ENCODE measurements around the gene HSDL1.

Gene HSDL1

GRCh38 chr16:84184775-84185174 lies 39.8 kb upstream of the HSDL1 start:
- no peak for TF ChIP-seq CTCF (IDR thresholded peaks at IDR 0.05; ENCODE audit: insufficient read depth, missing control alignments)
- no peak for FAIRE-seq

DNA sequence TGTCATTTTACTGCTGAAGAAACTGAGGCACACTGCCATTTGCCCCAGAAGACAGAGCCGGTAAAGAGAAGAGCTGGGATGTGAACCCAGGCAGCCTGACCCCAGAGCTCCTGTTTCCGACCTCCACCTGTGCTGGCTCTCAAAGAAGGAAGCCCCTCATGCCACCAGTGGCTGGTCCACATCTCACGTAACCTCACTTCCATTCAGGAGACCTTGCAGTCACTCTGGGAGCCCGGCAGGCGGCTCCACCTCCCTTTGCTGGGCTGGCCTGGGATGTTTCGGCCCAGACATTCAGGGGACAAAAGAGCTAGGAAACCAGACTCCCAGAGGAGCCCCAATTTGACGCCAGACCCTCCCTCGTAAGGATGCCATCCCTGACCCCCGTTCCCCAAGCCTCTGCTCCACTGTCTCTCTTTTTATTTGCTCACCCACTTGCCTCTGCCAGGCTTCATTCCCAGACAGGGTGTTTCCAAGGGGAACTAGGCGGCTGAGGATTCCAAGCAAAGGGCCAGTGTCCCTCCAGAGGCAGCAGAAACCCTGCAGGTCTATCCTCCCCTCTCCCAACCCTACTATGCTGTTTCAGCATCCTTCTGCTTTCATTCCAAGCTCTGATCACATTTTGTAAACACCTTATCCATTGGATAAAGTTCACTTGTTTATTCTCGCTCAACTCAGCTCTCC lies 39.1 kb upstream of the HSDL1 start:
- no peak for DNase-seq (ENCODE audit: insufficient read length, low spot score)
- FAIRE-seq: no peak
- TF ChIP-seq CTCF (IDR thresholded peaks at IDR 0.05; ENCODE audit: insufficient read depth, missing control alignments): no peak

More at GRCh38 chr16:84184775-84185174, 39.8 kb upstream of the HSDL1 start:
- no peak for DNase-seq (ENCODE audit: insufficient read length, low spot score)

DNA sequence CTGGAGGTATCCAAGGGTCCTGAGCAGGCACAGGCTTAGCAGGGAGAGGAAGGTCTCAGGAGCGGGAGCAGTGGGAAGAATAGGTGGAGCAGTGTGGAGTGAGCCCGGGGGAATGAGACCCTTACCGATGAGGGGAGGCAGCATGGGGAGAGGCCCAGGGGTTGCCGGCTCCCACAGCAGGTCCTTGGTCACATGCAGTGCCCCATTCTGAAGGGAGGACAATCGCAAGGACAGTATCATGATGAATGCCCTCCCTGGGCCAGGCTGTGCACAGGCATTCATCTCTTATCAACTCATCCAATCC lies 38.5 kb upstream of the HSDL1 start:
- no peak for TF ChIP-seq CTCF (IDR thresholded peaks at IDR 0.05; ENCODE audit: insufficient read depth, missing control alignments)
- DNase-seq (ENCODE audit: insufficient read length, low spot score): no peak
- FAIRE-seq: no peak

GRCh38 chr16:84182680-84183571 lies 37.9 kb upstream of the HSDL1 start:
- FAIRE-seq: no peak
- TF ChIP-seq CTCF (IDR thresholded peaks at IDR 0.05; ENCODE audit: insufficient read depth, missing control alignments): no peak

DNA sequence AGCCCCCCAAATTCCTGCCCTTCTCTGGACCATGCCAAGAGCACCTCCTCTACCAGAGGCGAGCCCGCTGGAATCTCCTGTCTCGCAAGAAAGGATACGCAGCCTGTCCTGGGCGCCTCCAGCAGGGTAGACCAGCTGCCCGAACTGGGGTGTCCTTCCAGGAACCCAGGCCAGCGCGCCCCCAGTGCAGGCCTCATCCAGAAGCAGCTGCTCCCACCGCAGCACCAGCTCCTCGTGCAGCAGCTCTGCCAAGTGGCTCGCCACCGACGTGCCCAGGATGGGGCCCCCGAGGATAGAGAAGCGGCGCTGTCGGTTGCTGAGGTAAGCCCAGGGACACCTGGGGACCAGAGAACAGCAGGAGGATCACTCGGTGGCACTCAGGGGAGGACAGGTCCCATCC lies 37.1 kb upstream of the HSDL1 start:
- DNase-seq (ENCODE audit: insufficient read length, low spot score) (no peak), FAIRE-seq (no peak)
- no peak for TF ChIP-seq CTCF (IDR thresholded peaks at IDR 0.05; ENCODE audit: insufficient read depth, missing control alignments)

More at GRCh38 chr16:84182680-84183571, 37.9 kb upstream of the HSDL1 start:
- DNase-seq (ENCODE audit: insufficient read length, low spot score): no peak

DNA sequence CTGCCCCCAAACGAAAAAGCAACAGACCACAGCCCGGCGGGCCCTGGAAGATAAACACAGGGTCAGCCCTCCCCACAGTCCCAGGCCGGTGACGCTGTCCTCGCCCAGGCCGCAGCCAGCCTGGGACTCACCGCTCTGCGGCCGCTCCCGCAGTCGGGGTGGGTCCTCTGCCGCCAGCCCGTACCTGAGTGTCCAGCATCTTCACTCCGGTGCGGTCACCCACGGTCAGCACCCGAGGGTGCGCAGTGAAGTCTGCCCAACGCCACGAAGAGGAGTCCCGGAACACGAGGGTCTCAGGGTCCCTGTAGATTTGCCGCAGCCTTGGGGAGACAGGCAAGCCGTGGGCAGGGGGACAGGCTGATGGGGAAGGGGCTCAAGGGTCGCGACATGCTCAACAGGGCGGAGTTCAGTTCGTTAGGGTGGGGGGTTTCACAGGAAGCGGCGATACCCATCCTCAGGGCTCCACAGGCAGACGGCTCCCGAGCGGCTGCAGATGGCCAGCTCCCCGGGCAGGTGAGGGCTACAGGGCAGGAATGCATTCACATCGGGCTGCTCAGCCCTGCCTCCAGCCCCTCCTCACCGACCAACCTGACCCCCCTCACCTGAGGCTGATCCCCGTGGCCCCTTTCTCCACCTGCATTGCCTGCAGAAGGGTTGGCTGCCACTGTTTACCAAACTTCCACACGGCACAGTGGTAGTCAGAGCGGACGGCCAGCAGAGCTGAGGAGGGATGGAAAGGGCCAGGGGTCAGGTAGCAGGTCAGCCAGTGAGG lies 36.4 kb upstream of the HSDL1 start:
- FAIRE-seq (no peak), DNase-seq (ENCODE audit: insufficient read length, low spot score) (no peak)
- no peak for TF ChIP-seq CTCF (IDR thresholded peaks at IDR 0.05; ENCODE audit: insufficient read depth, missing control alignments)

Data from D721Med (cell line).